ENCODE results near the gene ATP6V1G2. TPM values are rescaled to one million over a fixed set of nuclear protein-coding genes. Genes with fewer than 3 reads are reported as not detected.
A peak's percentile ranks its signal among the peaks of the same experiment; 100 is the strongest.

Gene ATP6V1G2
- total RNA-seq, 2 donors from 2014 or later = 1.0 TPM; not detected in 1

DNA sequence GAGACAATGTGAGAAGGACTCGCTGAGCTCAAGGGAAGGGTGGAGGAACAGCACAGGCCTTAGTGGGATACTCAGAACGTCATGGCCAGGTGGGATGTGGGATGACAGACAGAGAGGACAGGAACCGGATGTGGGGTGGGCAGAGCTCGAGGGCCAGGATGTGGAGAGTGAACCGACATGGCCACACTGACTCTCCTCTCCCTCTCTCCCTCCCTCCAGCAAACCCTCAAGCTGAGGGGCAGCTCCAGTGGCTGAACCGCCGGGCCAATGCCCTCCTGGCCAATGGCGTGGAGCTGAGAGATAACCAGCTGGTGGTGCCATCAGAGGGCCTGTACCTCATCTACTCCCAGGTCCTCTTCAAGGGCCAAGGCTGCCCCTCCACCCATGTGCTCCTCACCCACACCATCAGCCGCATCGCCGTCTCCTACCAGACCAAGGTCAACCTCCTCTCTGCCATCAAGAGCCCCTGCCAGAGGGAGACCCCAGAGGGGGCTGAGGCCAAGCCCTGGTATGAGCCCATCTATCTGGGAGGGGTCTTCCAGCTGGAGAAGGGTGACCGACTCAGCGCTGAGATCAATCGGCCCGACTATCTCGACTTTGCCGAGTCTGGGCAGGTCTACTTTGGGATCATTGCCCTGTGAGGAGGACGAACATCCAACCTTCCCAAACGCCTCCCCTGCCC lies 30.6 kb upstream of the ATP6V1G2 start:
- no peak overlapping the region for H3K4me3 ChIP-seq
- intact Hi-C loops (cut with DNase I) = no loop called here
- 79 to 88% methylated on average over 14 to 19 of the region's 19 CpGs for WGBS, 2 donors
- H3K4me1 ChIP-seq = peaks cover 35% of the 10 kb centered on the region
- no peaks in the 10 kb centered on the region for H3K9me3 ChIP-seq
- no peak overlapping the region for H3K27ac ChIP-seq
- no peaks in the 10 kb centered on the region for H3K27me3 ChIP-seq
- ATAC-seq (no peak), DNase-seq (no peak)
- H3K36me3 ChIP-seq (replicated peaks in 1 of 2; ENCODE audit: insufficient read depth in 1 of 2, low read depth in 2 of 2) = no peaks in the 10 kb centered on the region
- TF ChIP-seq POLR2A (IDR thresholded peaks at IDR 0.05) = no peak
- TF ChIP-seq, protein P1, sequence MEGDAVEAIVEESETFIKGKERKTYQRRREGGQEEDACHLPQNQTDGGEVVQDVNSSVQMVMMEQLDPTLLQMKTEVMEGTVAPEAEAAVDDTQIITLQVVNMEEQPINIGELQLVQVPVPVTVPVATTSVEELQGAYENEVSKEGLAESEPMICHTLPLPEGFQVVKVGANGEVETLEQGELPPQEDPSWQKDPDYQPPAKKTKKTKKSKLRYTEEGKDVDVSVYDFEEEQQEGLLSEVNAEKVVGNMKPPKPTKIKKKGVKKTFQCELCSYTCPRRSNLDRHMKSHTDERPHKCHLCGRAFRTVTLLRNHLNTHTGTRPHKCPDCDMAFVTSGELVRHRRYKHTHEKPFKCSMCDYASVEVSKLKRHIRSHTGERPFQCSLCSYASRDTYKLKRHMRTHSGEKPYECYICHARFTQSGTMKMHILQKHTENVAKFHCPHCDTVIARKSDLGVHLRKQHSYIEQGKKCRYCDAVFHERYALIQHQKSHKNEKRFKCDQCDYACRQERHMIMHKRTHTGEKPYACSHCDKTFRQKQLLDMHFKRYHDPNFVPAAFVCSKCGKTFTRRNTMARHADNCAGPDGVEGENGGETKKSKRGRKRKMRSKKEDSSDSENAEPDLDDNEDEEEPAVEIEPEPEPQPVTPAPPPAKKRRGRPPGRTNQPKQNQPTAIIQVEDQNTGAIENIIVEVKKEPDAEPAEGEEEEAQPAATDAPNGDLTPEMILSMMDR (IDR thresholded peaks at IDR 0.05) = no peak

DNA sequence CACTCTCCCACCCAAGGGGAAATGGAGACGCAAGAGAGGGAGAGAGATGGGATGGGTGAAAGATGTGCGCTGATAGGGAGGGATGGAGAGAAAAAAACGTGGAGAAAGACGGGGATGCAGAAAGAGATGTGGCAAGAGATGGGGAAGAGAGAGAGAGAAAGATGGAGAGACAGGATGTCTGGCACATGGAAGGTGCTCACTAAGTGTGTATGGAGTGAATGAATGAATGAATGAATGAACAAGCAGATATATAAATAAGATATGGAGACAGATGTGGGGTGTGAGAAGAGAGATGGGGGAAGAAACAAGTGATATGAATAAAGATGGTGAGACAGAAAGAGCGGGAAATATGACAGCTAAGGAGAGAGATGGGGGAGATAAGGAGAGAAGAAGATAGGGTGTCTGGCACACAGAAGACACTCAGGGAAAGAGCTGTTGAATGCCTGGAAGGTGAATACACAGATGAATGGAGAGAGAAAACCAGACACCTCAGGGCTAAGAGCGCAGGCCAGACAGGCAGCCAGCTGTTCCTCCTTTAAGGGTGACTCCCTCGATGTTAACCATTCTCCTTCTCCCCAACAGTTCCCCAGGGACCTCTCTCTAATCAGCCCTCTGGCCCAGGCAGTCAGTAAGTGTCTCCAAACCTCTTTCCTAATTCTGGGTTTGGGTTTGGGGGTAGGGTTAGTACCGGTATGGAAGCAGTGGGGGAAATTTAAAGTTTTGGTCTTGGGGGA lies 29.7 kb upstream of the ATP6V1G2 start:
- 67 to 75% methylated on average over 8 of the region's 8 CpGs for WGBS, 2 donors
- Histone ChIP-seq H3K4me1 (peaks cover 28% of the 10 kb centered on the region), H3K4me3 (no peak overlapping the region), H3K36me3 (replicated peaks in 1 of 2; ENCODE audit: insufficient read depth in 1 of 2, low read depth in 2 of 2) (no peaks in the 10 kb centered on the region), H3K27ac (no peak overlapping the region), H3K27me3 (no peaks in the 10 kb centered on the region), H3K9me3 (no peaks in the 10 kb centered on the region)
- no peak for DNase-seq
- TF ChIP-seq, protein P1 (IDR thresholded peaks at IDR 0.05) = no peak
- TF ChIP-seq POLR2A (IDR thresholded peaks at IDR 0.05) = no peak
- ATAC-seq = no peak
- intact Hi-C loops (cut with DNase I) = no loop called here

DNA sequence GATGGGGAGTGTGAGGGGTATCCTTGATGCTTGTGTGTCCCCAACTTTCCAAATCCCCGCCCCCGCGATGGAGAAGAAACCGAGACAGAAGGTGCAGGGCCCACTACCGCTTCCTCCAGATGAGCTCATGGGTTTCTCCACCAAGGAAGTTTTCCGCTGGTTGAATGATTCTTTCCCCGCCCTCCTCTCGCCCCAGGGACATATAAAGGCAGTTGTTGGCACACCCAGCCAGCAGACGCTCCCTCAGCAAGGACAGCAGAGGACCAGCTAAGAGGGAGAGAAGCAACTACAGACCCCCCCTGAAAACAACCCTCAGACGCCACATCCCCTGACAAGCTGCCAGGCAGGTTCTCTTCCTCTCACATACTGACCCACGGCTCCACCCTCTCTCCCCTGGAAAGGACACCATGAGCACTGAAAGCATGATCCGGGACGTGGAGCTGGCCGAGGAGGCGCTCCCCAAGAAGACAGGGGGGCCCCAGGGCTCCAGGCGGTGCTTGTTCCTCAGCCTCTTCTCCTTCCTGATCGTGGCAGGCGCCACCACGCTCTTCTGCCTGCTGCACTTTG lies 29.0 kb upstream of the ATP6V1G2 start, which contains the start of gene TNF:
Gene TNF, plus strand, starts transcription at position 231 of the 567 bp plus-strand sequence. Its CDS starts 177 bp downstream, at position 408.
- 56% methylated on average over 18 to 19 of the region's 19 CpGs for WGBS, 2 donors
- H3K27ac ChIP-seq = no peak within 1 kb of the TSS
- ATAC-seq (no peak), DNase-seq (peak in 2 of 4 donors; percentile 16 to 59)
- peak in 2 of 3 donors; percentile 56 to 72 for TF ChIP-seq POLR2A (IDR thresholded peaks at IDR 0.05)
- TF ChIP-seq, protein P1 (IDR thresholded peaks at IDR 0.05) = no peak
- no peaks in the 10 kb centered on the region for H3K36me3 ChIP-seq (replicated peaks in 1 of 2; ENCODE audit: insufficient read depth in 1 of 2, low read depth in 2 of 2)
- H3K9me3 ChIP-seq = no peaks in the 10 kb centered on the region
- no peak within 1 kb of the TSS for H3K4me3 ChIP-seq
- H3K27me3 ChIP-seq = no peaks in the 10 kb centered on the region
- H3K4me1 ChIP-seq = peaks cover 24% of the 10 kb centered on the region
- intact Hi-C loops (cut with DNase I) = no loop called here

- WGBS, 2 donors = 62 to 71% methylated on average over 14 of the region's 14 CpGs
- Histone ChIP-seq H3K9me3 (no peaks in the 10 kb centered on the region), H3K36me3 (replicated peaks in 1 of 2; ENCODE audit: insufficient read depth in 1 of 2, low read depth in 2 of 2) (no peaks in the 10 kb centered on the region), H3K27me3 (no peaks in the 10 kb centered on the region), H3K4me3 (no peak overlapping the region), H3K27ac (no peak overlapping the region), H3K4me1 (peaks cover 14% of the 10 kb centered on the region)
- no peak for ATAC-seq
- intact Hi-C loops (cut with DNase I) = no loop called here
- DNase-seq = no peak
- TF ChIP-seq POLR2A (IDR thresholded peaks at IDR 0.05) = no peak
- TF ChIP-seq, protein P1 (IDR thresholded peaks at IDR 0.05) = no peak
Measured at GRCh38 chr6:31574106-31575061, 28.0 kb upstream of the ATP6V1G2 start.

Data from body of pancreas (tissue), 4 donors.